Astrocyte (in vitro differentiated cells and primary cell): ENCODE data around the gene ZFYVE21. TPM values are rescaled to one million over a fixed set of nuclear protein-coding genes. Genes with fewer than 3 reads are reported as not detected.

ENCODE experiments used
- DNase-seq: peaks from one replicate; pipeline ENCODE4 v3.0.0-alpha.2; 2010; ENCODE audit warnings: low read depth
- FAIRE-seq: peaks from 2 replicates; lab custom pipeline; 2011; peaks lifted over from hg19 to GRCh38; lab: Jason Lieb, UNC
- H2AFZ ChIP-seq: 2 replicates; pipeline ENCODE4 v1.6.0; 2012; ENCODE audit warnings: low read depth, low read length, inconsistent platforms
- H3K27ac ChIP-seq: 2 replicates; pipeline ENCODE4 v1.5.1; 2011; ENCODE audit warnings: low read depth, low read length, inconsistent platforms
- H3K27me3 ChIP-seq: 2 replicates; pipeline ENCODE4 v1.6.0; 2011; ENCODE audit warnings: low read length, inconsistent platforms; ENCODE audit not compliant: insufficient read depth
- H3K36me3 ChIP-seq: 2 replicates; pipeline ENCODE4 v1.5.1; 2011; ENCODE audit warnings: low read length, inconsistent platforms; ENCODE audit not compliant: insufficient read depth
- H3K4me1 ChIP-seq: 2 replicates; pipeline ENCODE4 v1.5.1; 2011; ENCODE audit warnings: low read length, inconsistent platforms; ENCODE audit not compliant: insufficient read depth
- H3K4me2 ChIP-seq: 2 replicates; pipeline ENCODE4 v1.6.0; 2012; ENCODE audit warnings: low read length, inconsistent platforms
- H3K4me3 ChIP-seq: 2 replicates; pipeline ENCODE4 v1.5.1; 2011; ENCODE audit warnings: low read depth, mild to moderate bottlenecking, low read length, inconsistent platforms; ENCODE audit not compliant: insufficient read depth
- H3K79me2 ChIP-seq: 2 replicates; pipeline ENCODE4 v1.6.0; 2012; ENCODE audit warnings: mild to moderate bottlenecking, low read length, inconsistent platforms; ENCODE audit not compliant: insufficient read depth
- H3K9ac ChIP-seq: 2 replicates; pipeline ENCODE4 v1.6.0; 2012; ENCODE audit warnings: mild to moderate bottlenecking, low read length, inconsistent platforms
- H3K9me3 ChIP-seq: 2 replicates; pipeline ENCODE4 v1.5.1; 2012; ENCODE audit warnings: low read depth, mild to moderate bottlenecking, low read length, inconsistent platforms; ENCODE audit not compliant: insufficient read depth
- H4K20me1 ChIP-seq: 2 replicates; pipeline ENCODE4 v1.6.0; 2012; ENCODE audit warnings: low read length, inconsistent platforms; ENCODE audit not compliant: insufficient read depth
- H3K27ac Mint-ChIP-seq: one replicate; pipeline ENCODE4 v1.8.0; 2021; ENCODE audit warnings: mild to moderate bottlenecking, mixed read lengths; ENCODE audit not compliant: unreplicated experiment
- H3K27me3 Mint-ChIP-seq: one replicate; pipeline ENCODE4 v1.8.0; 2021; ENCODE audit warnings: low read depth, mixed read lengths; ENCODE audit not compliant: unreplicated experiment
- H3K36me3 Mint-ChIP-seq: one replicate; pipeline ENCODE4 v1.8.0; 2021; ENCODE audit warnings: low read depth, mixed read lengths; ENCODE audit not compliant: unreplicated experiment
- H3K4me1 Mint-ChIP-seq: one replicate; pipeline ENCODE4 v1.8.0; 2021; ENCODE audit warnings: low read depth, mixed read lengths; ENCODE audit not compliant: unreplicated experiment
- H3K4me3 Mint-ChIP-seq: one replicate; pipeline ENCODE4 v1.8.0; 2021; ENCODE audit warnings: mild to moderate bottlenecking, moderate library complexity, mixed read lengths; ENCODE audit not compliant: unreplicated experiment
- H3K9me3 Mint-ChIP-seq: one replicate; pipeline ENCODE4 v1.8.0; 2021; ENCODE audit warnings: mild to moderate bottlenecking, mixed read lengths; ENCODE audit not compliant: unreplicated experiment
- CTCF ChIP-seq: IDR thresholded peaks from 2 replicates; pipeline ENCODE4 v1.5.1; 2011; ENCODE audit warnings: low read depth, mild to moderate bottlenecking, inconsistent platforms, low read length, moderate library complexity; ENCODE audit not compliant: insufficient read depth
- EZH2 ChIP-seq: IDR thresholded peaks from 2 replicates; pipeline ENCODE4 v1.6.1; 2012; ENCODE audit warnings: mild to moderate bottlenecking, low read length, inconsistent platforms; ENCODE audit not compliant: insufficient read depth
- total RNA-seq: library from RNA; stranded (reverse); gene quantifications from 2 replicates; pipeline ENCODE4 v1.2.1, GENCODE V29; 2021

The ZFYVE21 gene
- total RNA-seq, 1 donor from 2014 or later, result 41.7 TPM

DNA sequence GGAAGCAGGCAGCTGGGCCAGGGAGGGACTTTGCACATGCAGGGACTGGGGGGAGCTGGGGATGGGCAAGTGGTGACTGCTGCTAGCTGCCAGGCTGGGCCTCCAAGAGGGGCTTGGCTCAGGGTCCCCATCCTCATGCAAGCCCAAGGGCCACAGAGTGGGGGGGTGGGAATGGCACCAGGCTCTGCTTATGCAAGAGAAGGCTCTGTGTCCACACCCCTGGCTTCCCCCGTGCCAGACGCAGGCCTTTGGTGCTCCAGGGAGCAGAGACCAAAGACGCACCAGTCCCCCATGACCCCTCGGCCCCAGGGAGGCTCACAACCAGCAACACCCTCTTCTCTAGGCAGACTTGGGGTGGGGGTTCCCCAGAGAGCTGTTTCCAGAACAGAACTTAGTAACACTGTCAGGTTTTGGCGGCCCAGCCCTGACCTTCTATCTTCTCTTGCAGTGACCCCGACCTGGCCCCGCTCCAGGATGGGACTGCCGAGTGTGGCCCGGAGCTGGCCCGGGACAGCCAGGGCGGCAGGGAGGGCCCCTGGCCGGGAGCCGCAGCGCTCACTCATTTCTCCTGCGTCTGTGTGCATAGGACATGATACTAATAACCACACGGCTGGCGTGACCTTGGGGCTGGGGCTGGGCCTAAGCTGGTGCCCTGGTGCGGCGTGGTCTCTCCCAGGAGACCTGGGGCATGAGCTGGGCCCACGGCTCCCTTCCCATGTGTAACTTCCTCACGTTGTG, 14.7 kb upstream of the ZFYVE21 start:
- Mint-ChIP-seq H3K4me1 (peaks cover 14% of the 10 kb centered on the region), H3K9me3 (no peaks in the 10 kb centered on the region), H3K27ac (peak overlapping the region; percentile 84), H3K27me3 (no peaks in the 10 kb centered on the region), H3K4me3 (no peak overlapping the region), H3K36me3 (peaks cover 3% of the 10 kb centered on the region)
- Histone ChIP-seq H3K9ac (no peak overlapping the region), H3K4me1 (peaks cover 17% of the 10 kb centered on the region), H3K4me3 (no peak overlapping the region), H3K27me3 (no peaks in the 10 kb centered on the region), H4K20me1 (peaks cover 77% of the 10 kb centered on the region), H3K4me2 (no peak overlapping the region), H3K79me2 (peaks cover 42% of the 10 kb centered on the region), H3K9me3 (no peaks in the 10 kb centered on the region), H3K36me3 (peaks cover 9% of the 10 kb centered on the region), H2AFZ (no peak overlapping the region), H3K27ac (no peak overlapping the region)
- no peak for FAIRE-seq
- TF ChIP-seq CTCF (no peak), EZH2 (no peak)
- no peak for DNase-seq

- no peaks in the 10 kb centered on the region for H3K9me3 Mint-ChIP-seq
- H3K4me1 Mint-ChIP-seq, result peaks cover 4% of the 10 kb centered on the region
- Histone ChIP-seq H3K4me3 (no peak overlapping the region), H3K27me3 (no peaks in the 10 kb centered on the region), H4K20me1 (peaks cover 70% of the 10 kb centered on the region), H3K4me2 (no peak overlapping the region), H3K4me1 (peaks cover 7% of the 10 kb centered on the region), H3K9me3 (no peaks in the 10 kb centered on the region), H3K79me2 (peaks cover 31% of the 10 kb centered on the region), H2AFZ (no peak overlapping the region), H3K27ac (no peak overlapping the region), H3K36me3 (peaks cover 9% of the 10 kb centered on the region), H3K9ac (no peak overlapping the region)
- H3K27ac Mint-ChIP-seq, result no peak overlapping the region
- H3K4me3 Mint-ChIP-seq, result no peak overlapping the region
- FAIRE-seq, result no peak
- H3K27me3 Mint-ChIP-seq, result no peaks in the 10 kb centered on the region
- TF ChIP-seq EZH2, result no peak
- no peak for TF ChIP-seq CTCF
- peaks cover 3% of the 10 kb centered on the region for H3K36me3 Mint-ChIP-seq
- DNase-seq, result no peak
Observed at GRCh38 chr14:103702095-103702494, 13.5 kb upstream of the ZFYVE21 start.
